GM12873 (cell line): ENCODE measurements around the gene COPRS.

ENCODE experiments used
- TF ChIP-seq, protein P1 (sequence below): IDR thresholded peaks from 2 replicates; pipeline ENCODE4 v1.5.1; 2012; ENCODE audit warnings: low read depth, mild to moderate bottlenecking, moderate library complexity, low read length, control low read depth; ENCODE audit not compliant: insufficient read depth; ENCODE audit errors: missing control alignments

COPRS gene, protein sequence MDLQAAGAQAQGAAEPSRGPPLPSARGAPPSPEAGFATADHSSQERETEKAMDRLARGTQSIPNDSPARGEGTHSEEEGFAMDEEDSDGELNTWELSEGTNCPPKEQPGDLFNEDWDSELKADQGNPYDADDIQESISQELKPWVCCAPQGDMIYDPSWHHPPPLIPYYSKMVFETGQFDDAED

DNA sequence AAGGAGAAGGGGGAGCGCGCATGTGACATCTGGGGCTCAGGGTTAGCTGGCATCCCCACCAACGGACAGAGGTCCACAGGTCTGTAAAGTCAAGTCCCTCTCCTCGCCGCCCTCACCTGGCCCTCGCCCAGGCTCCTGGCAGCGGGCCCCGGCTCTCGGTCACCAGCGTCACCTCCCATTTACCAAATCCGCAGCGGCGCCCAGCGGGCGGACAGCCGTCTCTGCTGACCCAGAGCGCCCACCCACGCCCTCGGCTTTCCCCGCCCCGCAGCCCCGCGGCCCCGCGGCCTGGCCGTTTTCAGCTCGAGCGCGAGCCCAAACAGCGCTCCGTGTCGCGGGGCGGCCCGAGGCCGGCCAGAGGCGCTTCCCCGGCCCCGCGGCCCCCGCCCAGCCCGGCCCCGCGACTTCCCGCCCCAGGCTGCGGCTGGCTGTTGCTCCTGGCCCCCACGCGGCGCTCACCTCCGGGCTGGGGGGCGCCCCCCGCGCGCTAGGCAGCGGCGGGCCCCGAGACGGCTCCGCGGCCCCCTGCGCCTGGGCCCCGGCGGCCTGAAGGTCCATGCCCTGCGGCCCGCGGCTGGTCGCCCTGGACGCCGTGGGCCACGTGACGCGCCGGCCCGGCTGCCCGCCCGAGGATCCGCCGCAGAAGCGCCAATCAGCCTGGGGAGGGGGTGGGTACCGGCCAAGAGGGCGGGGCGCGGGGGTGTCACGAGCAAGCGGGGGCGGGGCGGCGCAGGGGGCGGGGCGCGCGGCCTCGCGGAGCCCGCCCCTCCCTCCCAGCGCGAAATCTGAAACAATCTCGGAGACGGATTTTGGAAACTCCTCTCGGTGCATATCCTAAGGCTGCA lies at the start of gene COPRS:
TSS of gene COPRS (minus strand) at position 603 of the 845 bp plus-strand sequence. CDS start at position 558, 45 bp downstream.
- TF ChIP-seq, protein P1, sequence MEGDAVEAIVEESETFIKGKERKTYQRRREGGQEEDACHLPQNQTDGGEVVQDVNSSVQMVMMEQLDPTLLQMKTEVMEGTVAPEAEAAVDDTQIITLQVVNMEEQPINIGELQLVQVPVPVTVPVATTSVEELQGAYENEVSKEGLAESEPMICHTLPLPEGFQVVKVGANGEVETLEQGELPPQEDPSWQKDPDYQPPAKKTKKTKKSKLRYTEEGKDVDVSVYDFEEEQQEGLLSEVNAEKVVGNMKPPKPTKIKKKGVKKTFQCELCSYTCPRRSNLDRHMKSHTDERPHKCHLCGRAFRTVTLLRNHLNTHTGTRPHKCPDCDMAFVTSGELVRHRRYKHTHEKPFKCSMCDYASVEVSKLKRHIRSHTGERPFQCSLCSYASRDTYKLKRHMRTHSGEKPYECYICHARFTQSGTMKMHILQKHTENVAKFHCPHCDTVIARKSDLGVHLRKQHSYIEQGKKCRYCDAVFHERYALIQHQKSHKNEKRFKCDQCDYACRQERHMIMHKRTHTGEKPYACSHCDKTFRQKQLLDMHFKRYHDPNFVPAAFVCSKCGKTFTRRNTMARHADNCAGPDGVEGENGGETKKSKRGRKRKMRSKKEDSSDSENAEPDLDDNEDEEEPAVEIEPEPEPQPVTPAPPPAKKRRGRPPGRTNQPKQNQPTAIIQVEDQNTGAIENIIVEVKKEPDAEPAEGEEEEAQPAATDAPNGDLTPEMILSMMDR, result no peak

DNA sequence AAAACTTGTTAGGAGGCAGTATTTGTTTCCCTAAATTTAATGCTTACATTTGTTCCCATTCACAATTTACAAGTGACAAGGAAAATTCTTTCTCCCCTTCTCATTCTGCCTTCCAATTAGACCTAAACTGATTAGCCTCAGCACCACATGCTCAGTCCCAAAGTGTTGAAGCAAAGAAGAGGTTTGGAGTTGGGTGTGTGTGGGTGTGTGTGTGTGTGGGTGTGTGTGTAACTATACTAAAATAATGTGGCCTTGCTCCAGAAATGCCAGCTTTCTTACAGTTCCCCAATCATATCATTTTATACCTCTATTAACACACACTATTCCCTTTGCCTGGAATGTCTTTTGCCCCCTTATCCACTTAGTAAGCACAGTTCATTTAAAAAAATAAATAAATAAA lies 49.3 kb upstream of the COPRS start:
- TF ChIP-seq, protein P1, result no peak

DNA sequence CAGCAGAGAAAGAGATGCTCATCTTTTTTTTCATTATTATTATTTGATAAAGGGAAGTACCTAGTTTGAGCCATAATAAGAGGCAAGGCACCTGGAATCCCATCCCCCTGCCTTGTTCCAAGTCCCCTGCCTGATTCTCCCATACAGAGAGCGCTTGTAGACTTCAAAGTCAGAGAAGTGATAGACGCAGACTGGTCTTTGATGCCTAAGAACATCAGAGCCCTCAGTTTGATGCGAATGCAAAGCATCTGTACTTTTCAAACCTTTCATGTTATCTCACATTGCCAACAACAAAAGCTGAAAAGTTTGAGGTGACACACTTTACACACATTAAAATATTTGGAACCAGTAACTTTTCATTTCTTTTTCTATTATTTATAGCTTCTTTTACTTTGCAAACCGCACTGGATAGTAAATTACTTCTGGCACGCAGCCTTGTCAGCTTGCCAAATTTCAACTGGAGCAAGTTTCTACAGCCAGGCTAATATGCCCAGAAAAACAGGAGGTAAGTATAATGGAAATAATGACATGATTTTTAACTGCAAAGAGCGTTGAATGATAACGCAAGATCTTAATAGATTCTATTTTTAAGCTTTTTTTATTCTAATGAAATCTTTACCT lies 48.4 kb upstream of the COPRS start:
- TF ChIP-seq, protein P1, result no peak

DNA sequence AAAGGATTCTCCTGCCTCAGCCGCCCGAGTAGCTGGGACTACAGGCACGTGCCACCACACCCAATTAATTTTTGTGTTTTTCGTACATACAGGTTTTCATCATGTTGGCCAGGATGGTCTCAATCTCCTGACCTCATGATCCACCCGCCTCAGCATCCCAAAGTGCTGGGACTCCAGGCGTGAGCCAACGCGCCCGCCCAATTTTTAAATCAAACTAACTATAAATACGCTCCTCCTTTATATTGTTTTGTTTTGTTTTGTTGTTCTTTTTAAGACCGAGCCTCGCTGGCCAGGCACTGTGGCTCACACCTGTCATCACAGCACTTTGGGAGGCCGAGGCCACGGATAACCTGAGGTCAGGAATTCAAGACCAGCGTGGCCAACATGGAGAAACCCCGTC lies 44.4 kb upstream of the COPRS start:
- TF ChIP-seq, protein P1, result no peak

DNA sequence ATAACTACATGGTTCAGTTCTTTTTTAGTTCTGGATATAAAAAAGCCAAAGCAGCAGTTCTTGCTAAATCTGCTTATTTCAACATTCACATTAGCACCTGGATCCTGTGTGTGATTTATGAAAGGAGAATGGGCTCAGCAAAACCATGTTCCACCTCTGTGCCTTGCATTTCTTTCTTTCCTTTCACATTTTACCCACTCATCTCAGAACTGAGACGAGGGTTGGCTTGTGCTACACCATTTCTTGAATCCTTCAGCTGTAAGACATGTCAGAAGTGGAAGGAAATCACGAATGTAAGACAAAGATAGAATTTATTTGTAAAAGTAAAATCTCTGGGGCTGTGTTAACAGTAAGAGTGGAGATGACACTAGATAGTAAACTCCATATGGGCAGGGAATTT lies 43.6 kb upstream of the COPRS start:
- TF ChIP-seq, protein P1, result no peak

DNA sequence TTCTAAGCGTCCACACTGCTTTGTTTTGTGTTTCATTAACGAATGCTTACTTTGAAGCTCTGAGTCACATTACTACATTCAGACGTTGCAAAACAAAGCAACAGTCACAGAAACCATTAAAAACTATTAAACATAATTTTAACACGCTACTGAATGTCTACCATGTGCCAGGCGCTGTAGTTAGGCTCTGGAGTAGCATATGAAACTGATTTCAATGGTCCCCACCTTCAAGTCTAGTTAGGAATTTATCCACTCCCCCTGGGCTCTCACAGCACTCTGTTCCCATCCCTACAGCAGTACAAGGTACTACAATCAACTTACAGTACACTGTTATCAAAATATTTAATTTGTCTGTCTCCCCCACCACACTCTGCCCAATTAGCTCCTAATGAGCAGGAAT lies 41.8 kb upstream of the COPRS start:
- TF ChIP-seq, protein P1, result no peak

DNA sequence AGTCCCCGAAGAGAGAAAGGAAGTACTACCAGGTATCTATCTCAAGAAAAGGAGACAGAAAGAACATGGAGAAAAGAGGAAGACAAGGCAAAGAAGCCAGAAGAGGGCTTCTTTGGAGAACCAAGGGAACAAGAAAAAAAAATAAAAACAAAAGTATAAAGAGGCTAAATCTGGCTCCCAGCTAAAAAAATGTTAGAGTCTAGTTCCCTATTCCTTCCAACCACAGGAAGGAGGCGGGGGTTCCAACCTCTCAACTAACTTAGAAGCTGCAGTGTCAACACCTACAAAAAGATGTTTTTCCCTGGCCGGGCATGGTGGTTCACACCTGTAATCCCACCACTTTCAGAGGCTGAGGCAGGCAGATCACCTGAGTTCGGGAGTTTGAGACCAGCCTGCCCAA lies 29.1 kb upstream of the COPRS start:
- TF ChIP-seq, protein P1, result no peak
